Activated CD8-positive, alpha-beta memory T cell treated with anti-CD3 and anti-CD28 coated beads, Interleukin-2, amount 50 U/mL, for 48 hours (primary cell): ENCODE measurements around the gene IL1RL2.
A peak's percentile ranks its signal among the peaks of the same experiment; 100 is the strongest.

Source experiments
- DNase-seq: peaks from one replicate; pipeline ENCODE4 v3.0.0-alpha.2; 2020

Gene IL1RL2

DNA sequence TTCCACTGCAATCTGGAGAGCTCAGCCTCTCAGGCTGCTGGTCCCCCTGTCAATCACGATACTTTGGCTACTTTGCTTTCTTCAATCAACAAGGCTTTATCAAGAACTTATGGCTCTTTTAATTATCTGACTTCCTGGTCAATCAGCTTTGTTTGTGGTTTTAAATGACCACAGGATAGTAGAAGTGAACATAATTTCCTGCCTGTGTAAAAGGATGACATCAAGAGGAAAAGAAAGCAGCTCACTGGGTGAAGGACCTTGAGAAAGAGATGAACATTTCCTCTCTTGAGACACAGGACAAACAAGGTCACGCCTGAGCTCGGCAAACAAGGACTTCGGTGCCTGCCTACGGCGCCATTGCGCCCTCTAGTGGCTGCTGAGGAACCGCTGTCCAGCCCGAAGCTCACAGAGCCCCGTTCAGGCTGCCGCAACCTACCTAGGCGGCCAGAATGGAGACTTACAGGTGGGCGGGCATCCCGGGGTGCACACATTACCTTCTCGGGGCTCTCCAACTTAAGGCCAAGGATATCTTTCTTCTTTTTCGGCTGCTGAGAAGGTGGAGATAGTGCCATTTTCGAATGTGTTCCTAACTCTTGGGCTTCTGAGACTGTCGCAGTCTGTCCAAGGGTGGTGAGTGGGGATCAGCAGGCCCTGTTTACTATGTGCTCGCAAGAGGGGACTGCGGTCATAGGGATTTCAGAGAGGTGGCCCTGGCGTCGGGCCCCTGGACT is 54.0 kb downstream of the IL1RL2 start:
- peak; percentile 97 for DNase-seq

DNA sequence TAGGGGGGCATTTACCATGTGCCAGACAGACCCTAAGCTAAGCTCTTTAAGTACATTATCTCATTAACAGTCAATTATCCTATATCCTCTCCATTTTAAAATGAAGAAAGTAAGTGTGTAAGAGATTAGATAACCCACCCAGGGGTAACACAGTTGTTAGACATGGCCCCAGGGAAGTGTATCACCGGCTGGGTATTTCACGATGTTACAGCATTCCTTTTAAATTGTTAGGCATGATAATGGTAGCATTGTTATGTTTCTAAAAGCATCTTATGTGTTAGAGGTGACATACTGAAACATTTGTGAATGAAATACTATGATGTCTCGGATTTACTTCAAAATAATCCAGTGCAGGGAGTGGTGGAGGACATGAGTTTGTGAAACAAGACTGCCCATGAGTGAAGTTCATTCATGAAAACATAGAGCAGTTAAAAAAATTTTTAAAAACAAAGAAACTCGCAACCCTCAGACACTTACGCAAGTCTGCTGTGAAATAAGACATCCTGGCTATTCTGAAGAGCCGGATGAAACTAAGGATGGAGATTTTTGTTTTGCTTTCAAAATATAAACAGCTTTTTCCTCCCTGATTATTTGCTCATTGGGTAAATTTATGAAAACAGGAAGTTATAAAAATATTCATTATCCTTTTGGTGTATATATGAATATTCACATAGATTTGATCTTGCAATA is 54.9 kb downstream of the IL1RL2 start:
- DNase-seq = no peak

DNA sequence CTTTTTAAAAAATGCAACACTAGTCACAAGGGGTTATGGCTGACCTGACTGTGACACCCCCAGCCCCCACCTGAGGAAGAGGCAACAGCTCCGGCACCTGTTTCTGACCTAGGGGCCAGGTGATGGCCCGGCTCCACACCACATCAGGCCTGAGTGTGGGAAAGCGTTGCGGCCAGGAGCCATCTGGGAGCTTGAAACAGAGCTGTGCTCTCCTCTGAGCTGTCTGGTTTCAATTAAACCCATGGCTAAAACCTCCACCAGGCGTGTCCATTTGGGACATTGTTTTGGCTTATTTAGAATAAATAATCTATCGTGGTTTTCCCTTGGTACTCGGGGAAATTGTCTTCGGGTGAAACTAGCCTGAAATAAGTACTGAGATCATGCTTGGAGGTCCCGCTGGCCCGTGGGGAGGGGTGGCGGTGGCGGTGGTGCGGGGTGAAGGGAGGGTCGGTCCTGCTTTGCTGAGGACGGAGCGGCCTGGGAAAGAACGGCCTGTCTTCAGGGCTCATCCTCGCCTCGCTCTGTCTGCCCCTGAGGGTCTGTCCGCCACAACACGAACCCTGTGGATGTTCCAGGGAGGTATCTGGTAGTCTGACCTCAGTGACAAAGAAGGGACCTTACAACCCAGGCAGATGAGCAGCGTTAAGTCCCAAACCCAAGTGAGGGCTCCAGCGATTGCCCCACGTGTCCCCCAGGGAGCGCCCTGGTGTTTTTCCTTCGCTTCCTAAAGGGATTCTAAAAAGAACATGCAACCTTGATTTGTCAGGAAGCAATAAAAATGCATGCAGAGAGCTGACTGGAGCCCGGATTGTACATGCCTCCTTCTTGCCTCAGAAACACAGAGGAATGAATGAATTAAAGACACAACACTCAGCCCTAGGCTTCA is 58.7 kb downstream of the IL1RL2 start:
- DNase-seq = peak; percentile 46

DNA sequence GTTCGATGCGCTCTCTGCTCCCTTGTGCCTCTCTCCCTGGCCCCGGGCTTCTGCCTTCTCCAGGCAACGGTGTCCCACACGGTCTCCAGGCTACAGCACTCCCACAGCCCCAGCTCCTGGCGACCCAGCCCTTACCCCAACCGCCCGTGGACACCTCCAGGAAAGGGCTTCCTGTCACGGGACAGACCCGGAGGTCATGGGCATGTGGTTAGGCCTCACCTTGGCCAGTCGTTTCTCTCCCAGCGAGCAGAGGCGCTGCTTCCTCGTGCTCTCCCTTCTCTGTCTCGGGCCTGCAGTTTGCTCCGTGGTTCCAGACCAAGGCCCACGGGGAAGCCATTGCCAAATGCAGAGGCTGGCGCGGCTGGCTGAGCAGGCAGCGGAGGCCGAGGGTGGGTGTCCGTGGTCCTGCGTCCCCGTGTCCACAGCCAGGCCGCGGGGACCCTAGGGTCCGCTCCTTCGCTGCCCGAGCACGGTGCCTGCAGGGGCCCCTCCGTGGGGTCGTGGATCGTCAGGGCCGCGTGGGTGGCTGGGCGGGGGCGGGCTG is 63.5 kb downstream of the IL1RL2 start:
- peak; percentile 50 for DNase-seq

DNA sequence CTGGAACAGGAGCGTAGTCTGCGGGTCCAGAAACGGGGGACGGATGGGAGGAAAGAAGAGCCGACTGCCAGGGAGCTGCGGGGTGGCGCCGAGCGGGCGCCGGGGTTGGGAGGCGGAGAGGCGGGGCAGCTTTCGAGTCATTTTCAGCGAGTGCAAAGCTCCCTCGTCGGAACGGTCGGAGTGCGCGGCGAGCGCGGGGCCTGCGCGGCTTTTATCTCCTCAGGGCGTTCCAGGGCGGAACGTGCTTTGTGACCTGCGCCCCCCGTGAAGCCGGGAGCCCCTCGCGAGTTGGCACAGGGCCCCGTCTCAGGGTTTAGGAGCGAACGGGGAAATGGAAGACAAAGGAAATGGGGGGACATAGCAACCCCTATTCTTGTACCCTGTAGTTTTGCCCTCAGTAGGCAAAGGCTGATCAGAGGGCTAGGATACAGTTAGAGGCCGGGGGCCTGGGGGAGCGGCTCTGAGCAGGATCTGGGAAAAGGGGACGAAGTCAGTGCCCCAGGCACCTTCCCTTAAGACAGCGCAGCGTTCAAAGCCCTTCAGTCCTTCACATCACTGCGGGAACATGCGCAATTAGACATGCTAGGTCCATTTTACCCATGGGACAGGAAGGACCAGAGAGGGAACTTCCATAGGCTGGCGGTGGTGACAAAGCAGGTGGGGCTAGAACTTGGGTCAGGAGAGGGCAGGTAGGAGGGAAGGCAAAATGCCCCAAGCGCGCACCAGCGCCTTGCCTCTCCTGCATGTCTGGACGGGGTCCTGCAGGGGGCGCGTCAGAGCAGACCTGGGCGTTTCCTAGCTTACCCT is 64.4 kb downstream of the IL1RL2 start:
- peak; percentile 86 for DNase-seq

DNA sequence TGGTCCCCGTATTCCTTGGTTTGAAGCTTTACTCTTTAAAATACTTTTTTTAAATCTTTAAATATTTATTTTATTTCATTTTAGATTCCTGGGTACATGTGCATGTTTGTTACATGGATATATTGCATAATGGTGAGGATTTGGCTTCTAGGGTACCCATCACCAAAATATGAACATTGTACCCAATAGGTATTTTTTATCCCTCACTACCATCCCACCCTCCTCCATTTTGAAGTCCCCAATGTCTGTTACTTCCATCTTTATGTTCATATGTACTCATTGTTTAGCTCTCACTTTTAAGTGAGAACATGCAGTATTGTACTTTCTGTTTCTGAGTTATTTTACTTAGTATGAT is 65.0 kb downstream of the IL1RL2 start:
- no peak for DNase-seq

DNA sequence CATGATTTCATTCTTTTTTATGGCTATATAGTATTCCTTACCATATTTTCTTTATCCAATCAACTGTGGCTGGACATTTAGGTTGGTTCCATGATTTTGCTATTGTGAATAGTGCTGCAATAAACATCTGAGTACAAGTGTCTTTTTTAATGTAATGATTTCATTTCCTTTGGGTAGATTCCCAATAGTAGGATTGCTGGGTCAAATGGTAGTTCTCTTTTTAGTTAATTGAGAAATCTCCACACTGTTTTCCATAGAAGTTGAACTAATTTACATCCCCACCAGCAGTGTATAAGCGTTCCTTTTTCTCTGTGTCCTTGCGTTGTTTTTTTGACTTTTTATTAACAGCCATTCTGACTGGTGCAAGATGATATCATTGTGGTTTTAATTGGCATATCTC is 65.4 kb downstream of the IL1RL2 start:
- no peak for DNase-seq

DNA sequence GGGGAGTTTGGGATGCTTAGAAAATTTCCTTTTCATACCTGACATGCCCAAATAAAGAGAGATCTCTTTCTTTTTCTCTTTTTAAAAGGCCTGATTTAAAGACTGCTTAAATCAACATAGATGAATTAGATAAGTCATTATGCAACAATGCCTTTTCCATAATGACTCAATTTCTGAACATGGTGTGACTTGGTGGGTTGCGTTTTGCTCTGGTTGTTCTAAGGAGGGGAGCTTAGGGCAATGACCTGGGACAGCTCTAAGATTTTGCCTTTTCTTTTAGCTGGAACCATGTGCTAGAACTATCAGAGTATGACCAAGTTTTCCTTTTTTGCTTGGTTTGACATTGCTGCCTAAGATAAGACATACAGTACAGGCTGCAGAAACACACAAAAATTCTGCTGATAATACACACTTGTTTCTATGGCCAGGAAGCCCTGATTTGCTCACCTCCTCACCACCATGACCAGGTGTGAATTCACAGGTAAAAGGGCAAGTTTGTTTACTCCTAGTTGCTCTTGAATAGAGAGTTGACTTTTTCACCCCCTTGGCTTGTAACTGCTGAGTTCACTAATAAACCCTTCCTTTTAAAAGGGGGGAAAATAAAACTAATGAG is 66.4 kb downstream of the IL1RL2 start:
- peak; percentile 41 for DNase-seq

DNA sequence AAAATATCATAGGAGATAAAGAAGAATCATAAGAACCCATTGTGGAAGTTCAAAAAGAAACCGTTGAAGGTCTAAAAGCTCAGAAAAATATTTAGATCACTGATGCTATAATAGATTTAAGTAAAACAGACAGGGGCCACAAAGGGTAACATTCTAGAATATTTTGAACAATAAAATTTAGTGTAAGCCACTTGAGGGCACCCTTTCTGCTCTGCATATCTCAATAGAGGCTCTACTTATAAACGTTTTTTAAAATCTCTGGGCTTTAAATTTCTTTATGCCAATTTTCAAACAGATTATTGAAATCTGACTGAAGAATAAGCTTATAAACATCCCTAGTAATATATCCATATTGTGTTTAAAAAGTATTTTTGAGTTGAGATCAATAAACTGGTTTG is 66.9 kb downstream of the IL1RL2 start:
- DNase-seq = no peak

DNA sequence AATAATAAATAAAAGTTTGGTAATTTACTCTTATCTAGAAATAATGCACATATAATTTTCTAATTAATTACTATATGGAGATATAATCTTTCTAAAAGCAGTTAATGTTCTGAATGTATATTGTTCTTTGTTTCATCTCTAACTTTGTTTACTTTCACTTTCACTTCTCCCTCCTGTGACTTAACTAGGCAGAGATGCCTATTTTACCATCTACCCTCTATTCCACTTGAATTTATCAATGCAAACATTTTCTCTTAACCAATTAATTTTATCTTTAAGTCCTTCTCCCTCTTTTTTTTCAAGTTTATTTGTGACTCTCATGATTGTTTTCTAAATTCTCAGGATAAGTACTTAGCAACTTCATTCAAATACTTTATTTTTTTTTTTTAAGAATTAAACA is 69.5 kb downstream of the IL1RL2 start:
- no peak for DNase-seq

DNA sequence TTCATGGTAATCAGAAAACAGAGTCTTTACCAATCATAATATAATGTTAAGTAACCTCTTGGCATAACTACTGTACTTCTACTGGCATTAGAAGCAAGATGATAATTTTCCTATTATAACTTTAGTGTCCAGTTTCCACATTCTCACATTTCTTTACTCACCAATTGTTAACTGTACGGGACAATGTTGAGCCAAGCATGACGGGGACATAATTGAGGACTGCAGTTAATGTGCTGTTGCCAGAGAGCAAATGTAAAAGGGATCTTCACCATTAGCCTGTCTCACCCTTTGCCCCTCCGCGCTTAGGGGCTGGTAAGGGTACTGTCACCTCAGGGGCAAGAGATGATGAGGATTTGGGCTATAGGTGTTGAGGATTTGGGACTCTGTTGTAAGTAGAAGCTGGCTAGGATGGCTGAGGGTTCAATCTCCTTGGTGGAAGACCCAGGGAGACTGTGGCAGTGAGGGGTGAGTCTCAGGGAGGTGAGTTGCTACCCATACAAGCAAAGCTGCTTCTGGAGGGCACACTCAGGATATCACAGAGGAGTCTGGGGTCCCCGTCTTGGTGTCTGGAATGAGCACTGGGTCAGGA is 70.1 kb downstream of the IL1RL2 start:
- no peak for DNase-seq

DNA sequence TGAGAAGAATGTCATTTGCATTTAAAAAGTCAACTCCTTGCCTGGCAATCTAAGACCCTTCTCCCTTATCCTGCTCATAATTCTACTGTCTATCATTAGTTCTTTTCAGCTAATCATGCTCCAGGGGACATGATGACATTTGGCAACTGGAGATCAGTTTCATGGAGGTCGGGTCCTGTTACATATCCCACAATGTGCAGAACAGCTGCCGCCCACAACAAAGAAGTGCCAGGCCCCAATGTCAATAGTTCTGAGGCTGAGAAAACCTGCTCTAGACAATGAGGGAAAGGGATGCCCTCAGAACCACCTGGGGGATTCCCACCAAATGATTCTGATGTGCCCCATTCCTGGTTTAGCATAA is 71.2 kb downstream of the IL1RL2 start:
- no peak for DNase-seq

DNA sequence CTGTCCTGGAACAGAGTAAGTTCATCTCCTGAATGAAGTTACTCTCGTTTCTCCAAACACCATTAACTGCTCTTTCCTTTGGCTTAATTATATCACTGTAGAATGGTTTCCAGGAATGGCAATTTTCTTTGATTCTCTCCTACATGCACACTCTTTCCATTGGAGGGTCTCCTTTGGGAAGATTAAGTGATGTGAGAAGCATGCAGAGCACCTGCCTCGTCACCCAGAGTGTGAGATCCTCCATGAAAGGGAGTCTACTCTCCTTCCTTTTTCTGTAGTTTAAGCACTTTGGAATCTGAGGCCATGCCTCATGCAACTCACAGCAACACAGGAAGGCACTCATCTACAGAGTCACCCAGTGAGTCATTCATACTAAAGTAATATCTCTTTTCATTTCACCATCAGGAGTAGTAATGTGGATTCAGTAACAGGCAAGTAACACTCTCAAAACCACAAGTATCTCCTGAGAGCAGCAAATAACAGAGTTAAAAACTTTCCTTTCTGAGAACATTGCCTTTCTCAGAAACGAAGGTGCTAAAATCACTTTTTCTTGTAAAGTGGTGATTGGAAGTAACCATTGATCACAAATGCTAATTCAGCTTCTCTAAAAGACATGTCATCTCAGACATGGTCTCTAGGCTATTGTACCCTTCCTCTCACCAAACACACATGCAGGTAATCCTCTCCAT is 71.7 kb downstream of the IL1RL2 start:
- DNase-seq = no peak

DNA sequence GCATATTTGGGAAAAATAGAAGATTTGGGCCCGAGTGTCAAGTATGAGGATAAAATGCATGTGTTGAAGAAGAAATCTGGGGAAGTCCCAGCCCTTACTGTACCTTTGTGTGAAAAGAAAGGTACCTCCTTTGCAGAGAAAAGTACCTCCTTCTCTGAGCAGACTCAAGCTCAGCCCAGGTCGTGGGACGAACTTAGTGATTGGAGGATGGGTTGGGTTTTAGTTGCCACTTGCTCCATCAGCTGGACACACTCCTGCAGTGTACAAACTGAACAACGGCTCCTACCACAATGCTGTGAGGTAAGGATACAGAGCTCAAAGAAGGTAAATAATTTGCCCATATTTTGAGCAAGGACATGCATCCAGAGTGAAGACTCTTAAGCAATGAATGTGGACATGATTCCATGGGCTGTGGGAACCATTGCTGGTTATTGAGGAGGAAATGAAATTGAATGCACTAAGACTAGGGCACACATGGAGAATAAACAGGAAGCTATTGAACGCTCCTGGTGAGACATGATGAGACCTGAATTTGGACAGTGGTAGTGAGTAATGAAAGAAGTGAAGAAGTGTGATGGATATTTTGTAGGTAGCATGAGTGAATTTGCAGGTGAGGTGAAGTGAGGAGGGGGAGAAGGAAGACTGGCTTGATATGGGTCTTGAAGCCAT is 74.8 kb downstream of the IL1RL2 start:
- DNase-seq = no peak

DNA sequence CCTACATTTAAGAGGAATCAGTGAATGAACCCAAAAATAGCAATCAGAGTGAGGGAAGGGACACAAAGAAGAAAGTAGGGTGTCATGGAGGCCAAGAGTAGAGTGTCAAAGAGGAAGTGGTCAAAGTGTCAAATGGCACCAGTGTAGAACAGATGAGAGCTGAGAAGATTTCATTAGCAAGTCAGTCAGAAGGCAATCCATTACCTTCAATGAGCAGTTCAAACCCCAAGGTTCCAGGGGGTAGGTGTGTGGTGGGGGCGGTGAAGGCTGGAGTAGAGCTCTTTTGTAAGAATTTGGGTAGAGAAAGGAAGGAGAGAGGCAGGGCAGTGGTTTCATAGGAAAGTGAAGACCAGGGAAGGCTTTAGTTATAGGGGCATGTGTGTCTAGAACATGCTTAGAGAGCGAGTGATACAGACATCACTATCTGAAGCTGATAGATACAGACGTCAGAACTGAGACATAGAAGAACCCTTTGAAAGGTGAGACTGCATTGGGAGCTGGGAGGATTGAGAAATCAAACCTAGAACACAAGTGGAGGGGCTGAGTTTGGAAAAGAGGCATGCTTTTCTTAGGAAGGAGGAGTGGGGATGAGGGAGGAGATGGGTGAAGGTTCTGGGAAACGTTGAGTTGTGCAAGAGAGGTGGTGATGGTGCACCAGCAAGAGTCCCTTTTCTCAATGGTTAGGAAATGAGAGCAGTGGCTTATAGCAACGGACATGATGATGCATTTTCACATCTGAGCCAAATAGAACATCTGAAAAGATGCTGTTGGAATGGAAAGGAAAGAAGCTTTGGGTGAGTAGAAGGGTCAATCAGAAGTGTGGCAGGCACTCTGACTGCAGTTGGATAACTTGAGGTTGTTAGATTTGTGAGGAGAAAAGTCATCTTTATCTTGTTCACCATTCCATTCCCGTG is 75.7 kb downstream of the IL1RL2 start:
- no peak for DNase-seq

DNA sequence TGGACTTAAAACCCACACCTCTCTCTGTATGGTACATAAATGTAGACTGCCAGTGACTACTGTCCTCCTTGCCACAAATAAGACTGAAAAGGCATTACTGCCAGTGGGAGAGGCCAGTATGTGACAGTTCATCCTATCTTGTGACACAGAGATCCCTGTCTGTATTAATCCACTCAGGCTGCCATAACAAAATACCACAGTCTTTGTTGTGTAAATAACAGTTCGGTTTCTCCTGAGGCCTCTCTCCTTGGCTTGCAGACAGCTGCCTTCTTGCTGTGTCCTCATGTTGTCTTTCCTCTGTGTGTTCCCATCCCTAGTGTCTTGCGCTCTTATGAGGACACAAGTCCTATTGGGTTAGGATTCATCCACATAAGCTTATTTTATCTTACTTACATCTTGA is 78.1 kb downstream of the IL1RL2 start:
- DNase-seq = no peak

DNA sequence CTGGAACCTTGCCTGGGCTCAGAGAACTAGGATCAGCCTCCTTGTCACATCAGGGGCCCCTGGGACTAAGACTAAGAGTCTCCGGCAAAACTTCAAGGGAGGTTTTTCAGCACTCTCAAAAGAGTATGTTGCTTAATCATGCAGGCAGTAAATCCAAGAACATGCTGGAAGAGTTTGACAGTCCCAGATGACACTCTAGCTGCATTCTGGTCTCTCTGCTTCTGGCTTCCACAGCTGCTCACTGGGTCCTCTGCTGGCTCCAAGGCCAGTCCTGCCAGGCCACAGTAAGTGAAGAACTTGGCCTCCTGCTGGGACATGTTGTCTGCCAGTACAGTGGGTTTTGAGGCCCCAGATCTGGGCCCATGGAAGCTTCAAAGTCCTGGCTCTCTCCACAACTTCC is 79.4 kb downstream of the IL1RL2 start:
- DNase-seq = no peak

DNA sequence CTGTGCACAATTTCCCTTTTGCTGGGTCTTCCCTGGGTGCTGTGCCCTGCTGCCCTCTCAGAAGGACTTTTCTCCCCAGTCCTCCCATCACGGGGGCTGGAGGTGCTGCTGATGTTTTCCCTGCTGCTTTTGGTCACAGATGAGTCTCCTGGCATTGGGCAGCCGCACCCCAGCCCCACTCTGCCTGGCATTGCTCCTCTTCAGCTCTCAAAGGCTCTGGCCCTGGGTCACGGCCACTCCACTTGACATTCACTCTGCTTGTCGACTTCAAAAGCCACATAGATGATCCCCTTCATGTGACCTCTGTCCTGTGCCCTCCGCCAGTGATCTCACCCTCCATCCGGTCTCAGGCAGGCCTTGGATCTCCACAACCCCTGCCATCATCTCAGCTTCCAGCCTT is 81.0 kb downstream of the IL1RL2 start:
- DNase-seq = no peak

DNA sequence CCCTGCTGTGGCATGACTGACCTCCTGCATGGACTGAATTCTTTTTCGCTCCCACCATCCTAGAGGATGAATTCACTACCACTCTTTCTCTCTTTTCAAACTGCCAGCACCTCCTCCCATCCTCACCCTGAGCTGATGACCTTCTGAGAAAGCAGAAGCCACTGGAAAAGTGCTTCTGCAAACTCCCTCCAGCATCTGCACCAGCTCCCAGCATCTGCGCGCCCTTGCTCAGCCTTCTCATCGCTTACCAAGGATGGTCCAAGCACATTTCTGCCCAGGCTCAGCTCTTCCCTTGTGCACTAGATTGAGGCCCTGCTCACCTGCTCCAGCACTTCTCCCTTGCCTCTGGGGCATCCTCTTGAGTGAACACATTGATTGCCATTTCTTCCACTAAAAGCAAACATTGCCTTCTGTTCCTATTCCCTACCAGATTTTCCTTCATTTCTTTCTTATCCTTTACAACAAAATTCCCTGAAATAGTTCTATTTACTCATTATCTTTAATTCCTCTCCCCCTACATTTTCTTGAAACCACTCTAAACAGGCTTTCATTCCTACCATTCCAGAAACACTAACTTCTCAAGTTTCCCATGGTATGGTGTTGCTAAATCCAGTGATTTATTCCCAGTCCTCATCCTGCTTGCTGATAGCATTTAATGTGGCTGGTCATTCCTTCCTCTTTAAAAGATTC is 81.8 kb downstream of the IL1RL2 start:
- DNase-seq = no peak
